ENCODE results near the gene TM7SF3. TPM values are rescaled to one million over a fixed set of nuclear protein-coding genes. Genes with fewer than 3 reads are reported as not detected.

Gene TM7SF3
- total RNA-seq, 4 donors from 2014 or later: 38.6 to 123 (median 47.5) TPM

- DNase-seq: no peak
- intact Hi-C loops (cut with DNase I; ENCODE audit: low total_unique reads) (loop anchor here (5.0 kb wide), 1 partner anchor 74 kb away; the partner anchor contains the start of gene TM7SF3), in situ Hi-C loops (cut with MboI; ENCODE audit: low pct_ligation_motif_present in 1 of 4, low pct_unique_long_range_greater_than_20kb in 1 of 4, low sequenced_read_pairs in 3 of 4) (no loop called here)
- H3K36me3 ChIP-seq: peaks cover 0 to 6% (median 0%) of the 10 kb centered on the region in 4 donors
- no peaks in the 10 kb centered on the region for H3K9me3 ChIP-seq
- TF ChIP-seq EP300 (IDR thresholded peaks at IDR 0.05; ENCODE audit: low read depth): no peak
- TF ChIP-seq POLR2AphosphoS5 (IDR thresholded peaks at IDR 0.05): no peak
- no peak for TF ChIP-seq POLR2A (IDR thresholded peaks at IDR 0.05)
- TF ChIP-seq, protein P1, sequence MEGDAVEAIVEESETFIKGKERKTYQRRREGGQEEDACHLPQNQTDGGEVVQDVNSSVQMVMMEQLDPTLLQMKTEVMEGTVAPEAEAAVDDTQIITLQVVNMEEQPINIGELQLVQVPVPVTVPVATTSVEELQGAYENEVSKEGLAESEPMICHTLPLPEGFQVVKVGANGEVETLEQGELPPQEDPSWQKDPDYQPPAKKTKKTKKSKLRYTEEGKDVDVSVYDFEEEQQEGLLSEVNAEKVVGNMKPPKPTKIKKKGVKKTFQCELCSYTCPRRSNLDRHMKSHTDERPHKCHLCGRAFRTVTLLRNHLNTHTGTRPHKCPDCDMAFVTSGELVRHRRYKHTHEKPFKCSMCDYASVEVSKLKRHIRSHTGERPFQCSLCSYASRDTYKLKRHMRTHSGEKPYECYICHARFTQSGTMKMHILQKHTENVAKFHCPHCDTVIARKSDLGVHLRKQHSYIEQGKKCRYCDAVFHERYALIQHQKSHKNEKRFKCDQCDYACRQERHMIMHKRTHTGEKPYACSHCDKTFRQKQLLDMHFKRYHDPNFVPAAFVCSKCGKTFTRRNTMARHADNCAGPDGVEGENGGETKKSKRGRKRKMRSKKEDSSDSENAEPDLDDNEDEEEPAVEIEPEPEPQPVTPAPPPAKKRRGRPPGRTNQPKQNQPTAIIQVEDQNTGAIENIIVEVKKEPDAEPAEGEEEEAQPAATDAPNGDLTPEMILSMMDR (IDR thresholded peaks at IDR 0.05): no peak
- H3K27me3 ChIP-seq: no peaks in the 10 kb centered on the region
- H3K4me3 ChIP-seq: peak overlapping the region; percentile 65 to 88 (median 76)
- H3K4me1 ChIP-seq: peaks cover 6 to 54% (median 40%) of the 10 kb centered on the region in 4 donors
- peak overlapping the region; percentile 93 to 97 (median 94) for H3K27ac ChIP-seq
- 0% methylated on average over 1 to 15 of the region's 28 CpGs for WGBS, 2 donors (ENCODE audit: low coverage in 1 of 2)
Measured at GRCh38 chr12:26938701-26939062, 75.5 kb downstream of the TM7SF3 start.

DNA sequence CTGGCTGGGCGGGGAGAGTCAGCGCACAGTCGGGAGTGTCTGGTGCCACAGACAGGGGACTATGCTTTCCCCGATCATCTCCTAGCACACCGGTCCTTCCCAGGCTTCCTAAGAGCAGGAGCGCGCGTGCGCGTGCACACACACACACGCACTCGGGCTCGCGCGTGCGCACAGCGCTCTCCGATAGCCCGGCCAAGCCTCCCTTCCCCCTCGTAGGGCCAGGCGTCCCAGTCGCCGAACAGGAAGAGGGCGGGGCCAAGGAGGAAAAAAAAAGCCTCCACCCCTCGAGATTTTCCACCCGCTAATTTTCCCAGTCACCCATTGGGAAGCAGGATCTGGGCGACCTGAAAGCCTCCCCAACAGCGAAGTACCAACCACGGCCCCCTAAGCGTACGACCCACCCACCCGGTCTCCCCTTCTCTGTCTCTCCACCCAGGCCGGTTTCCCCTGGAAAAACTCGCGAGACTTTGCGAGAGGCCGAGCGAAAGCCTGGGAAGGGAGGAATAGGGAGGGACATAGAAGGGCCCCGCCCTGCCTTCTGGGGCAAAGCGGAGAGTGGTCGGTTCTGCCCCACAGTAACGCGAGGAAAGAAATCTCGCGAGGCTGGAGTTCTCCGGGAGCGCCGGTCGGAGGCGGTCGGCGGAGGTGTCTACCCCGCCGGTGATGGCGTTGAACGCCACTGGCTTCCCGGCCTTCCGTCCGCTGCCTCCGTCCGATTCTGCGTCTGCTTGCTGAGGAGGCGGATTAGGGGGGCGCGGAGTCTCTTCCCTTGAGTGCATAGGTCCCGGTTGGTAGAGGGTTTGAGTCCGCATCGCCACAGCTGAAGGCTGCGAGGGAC lies 76.1 kb downstream of the TM7SF3 start, which contains the start of the genes FGFR1OP2 and INTS13:
FGFR1OP2 (plus strand) TSS at position 608 of the 838 bp plus-strand sequence. CDS start 15,689 bp downstream, outside the sequence.
INTS13 (minus strand) TSS at position 119 of the 838 bp plus-strand sequence. CDS start 1,178 bp downstream, outside the sequence.
- intact Hi-C loops (cut with DNase I; ENCODE audit: low total_unique reads): loop anchor here (5.0 kb wide), 1 partner anchor 74 kb away; the partner anchor contains the start of gene TM7SF3

DNA sequence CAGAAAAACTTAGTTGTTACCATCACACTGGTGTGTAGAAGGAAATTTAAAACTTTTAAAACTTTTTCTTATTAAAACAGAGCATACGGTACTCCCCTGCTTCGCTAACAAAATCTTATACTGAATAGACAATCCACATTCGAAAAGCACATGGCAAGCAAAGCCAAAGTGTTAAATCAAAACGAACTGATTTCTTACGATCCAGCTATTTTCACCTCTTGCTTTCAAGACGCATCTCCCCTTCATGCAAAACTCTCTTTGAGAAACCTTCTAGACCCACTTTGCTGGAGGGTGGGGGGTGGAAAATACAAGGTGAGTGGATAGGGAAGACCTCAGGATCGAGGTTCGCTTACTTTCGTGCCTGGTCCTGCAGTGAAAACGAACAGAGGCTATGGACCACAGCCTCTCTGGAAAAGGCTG lies 76.7 kb downstream of the TM7SF3 start:
- intact Hi-C loops (cut with DNase I; ENCODE audit: low total_unique reads) (loop anchor here (5.0 kb wide), 1 partner anchor 75 kb away; the partner anchor contains the start of gene TM7SF3), in situ Hi-C loops (cut with MboI; ENCODE audit: low pct_ligation_motif_present in 1 of 4, low pct_unique_long_range_greater_than_20kb in 1 of 4, low sequenced_read_pairs in 3 of 4) (no loop called here)
- peak overlapping the region; percentile 40 to 88 (median 76) for H3K4me3 ChIP-seq
- H3K9me3 ChIP-seq: no peaks in the 10 kb centered on the region
- peaks cover 6 to 47% (median 38%) of the 10 kb centered on the region in 4 donors for H3K4me1 ChIP-seq
- 0 to 1% methylated on average over 4 to 10 of the region's 10 CpGs for WGBS, 2 donors (ENCODE audit: low coverage in 1 of 2)
- DNase-seq: no peak
- peak overlapping the region; percentile 93 to 97 (median 94) for H3K27ac ChIP-seq
- peaks cover 0 to 7% (median 0%) of the 10 kb centered on the region in 4 donors for H3K36me3 ChIP-seq
- H3K27me3 ChIP-seq: no peaks in the 10 kb centered on the region
- TF ChIP-seq POLR2AphosphoS5 (IDR thresholded peaks at IDR 0.05) (no peak), POLR2A (IDR thresholded peaks at IDR 0.05) (no peak), EP300 (IDR thresholded peaks at IDR 0.05; ENCODE audit: low read depth) (no peak)
- TF ChIP-seq, protein P1 (IDR thresholded peaks at IDR 0.05): no peak

More for the DNA sequence above, 76.1 kb downstream of the TM7SF3 start, which contains the start of the genes FGFR1OP2 and INTS13:
- Histone ChIP-seq H3K9me3 (no peaks in the 10 kb centered on the region), H3K27me3 (no peaks in the 10 kb centered on the region), H3K27ac (peak within 1 kb of the TSS; percentile 93 to 97 (median 94)), H3K4me3 (peak within 1 kb of the TSS; percentile 65 to 88 (median 76)), H3K4me1 (peaks cover 6 to 53% (median 40%) of the 10 kb centered on the region in 4 donors), H3K36me3 (peaks cover 0 to 7% (median 0%) of the 10 kb centered on the region in 4 donors)
- in situ Hi-C loops (cut with MboI; ENCODE audit: low pct_ligation_motif_present in 1 of 4, low pct_unique_long_range_greater_than_20kb in 1 of 4, low sequenced_read_pairs in 3 of 4): no loop called here
- WGBS, 2 donors (ENCODE audit: low coverage in 1 of 2): 1% methylated on average over 53 of the region's 69 CpGs; no CpG with 5 or more reads in 1 of the 2 donors
- DNase-seq: peak; percentile 99
- peak; percentile 95 to 98 (median 98) for TF ChIP-seq POLR2AphosphoS5 (IDR thresholded peaks at IDR 0.05)
- peak; percentile 97 for TF ChIP-seq POLR2A (IDR thresholded peaks at IDR 0.05)
- TF ChIP-seq EP300 (IDR thresholded peaks at IDR 0.05; ENCODE audit: low read depth): peak; percentile 7
- TF ChIP-seq, protein P1 (IDR thresholded peaks at IDR 0.05): no peak

Measured in transverse colon (tissue), 4 donors.